ENCODE data around the gene NAPG. TPM values are rescaled to one million over a fixed set of nuclear protein-coding genes. Genes with fewer than 3 reads are reported as not detected.
"Not testable (repeated sequence)": the region's sequence is repeated elsewhere in the genome, so short reads cannot be mapped to it uniquely, and the experiment has no call there.

The NAPG gene
- total and polyA plus RNA-seq, 4 donors, result 12.7 to 37.4 (median 26.2) TPM

GRCh38 chr18:10536280-10536679, 10.5 kb downstream of the NAPG start:
- DNase-seq, result no peak
- 95% methylated on average over 2 of the region's 2 CpGs for WGBS, 2 donors

GRCh38 chr18:10537765-10538164, 11.9 kb downstream of the NAPG start:
- H3K36me3 ChIP-seq (ENCODE audit: control insufficient read depth in 4 of 4, insufficient read depth in 4 of 4, low read length in 4 of 4), result peaks cover 10 to 22% (median 16%) of the 10 kb centered on the region in 4 donors
- ATAC-seq (ENCODE audit: insufficient read depth, low FRiP score) (no peak), DNase-seq (no peak)
- no peaks in the 10 kb centered on the region for H3K27me3 ChIP-seq (ENCODE audit: control insufficient read depth in 3 of 3, insufficient read depth in 3 of 3, low read length in 2 of 3)
- peaks cover 0 to 1% (median 0%) of the 10 kb centered on the region in 5 donors for H3K4me1 ChIP-seq (ENCODE audit: control insufficient read depth in 5 of 5, insufficient read depth in 5 of 5, low read length in 5 of 5)
- H3K4me3 ChIP-seq, result no peak overlapping the region
- 69 to 85% methylated on average over 2 of the region's 2 CpGs for WGBS, 2 donors
- H3K9ac ChIP-seq (ENCODE audit: insufficient read depth in 1 of 2, low read length in 2 of 2), result no peak overlapping the region
- no peaks in the 10 kb centered on the region for H3K9me3 ChIP-seq (ENCODE audit: control insufficient read depth in 4 of 4, insufficient read depth in 3 of 4, low read length in 3 of 4)
- no peak overlapping the region for H3K27ac ChIP-seq (ENCODE audit: low read depth in 1 of 2, low read length in 1 of 2)
- TF ChIP-seq, protein P1, sequence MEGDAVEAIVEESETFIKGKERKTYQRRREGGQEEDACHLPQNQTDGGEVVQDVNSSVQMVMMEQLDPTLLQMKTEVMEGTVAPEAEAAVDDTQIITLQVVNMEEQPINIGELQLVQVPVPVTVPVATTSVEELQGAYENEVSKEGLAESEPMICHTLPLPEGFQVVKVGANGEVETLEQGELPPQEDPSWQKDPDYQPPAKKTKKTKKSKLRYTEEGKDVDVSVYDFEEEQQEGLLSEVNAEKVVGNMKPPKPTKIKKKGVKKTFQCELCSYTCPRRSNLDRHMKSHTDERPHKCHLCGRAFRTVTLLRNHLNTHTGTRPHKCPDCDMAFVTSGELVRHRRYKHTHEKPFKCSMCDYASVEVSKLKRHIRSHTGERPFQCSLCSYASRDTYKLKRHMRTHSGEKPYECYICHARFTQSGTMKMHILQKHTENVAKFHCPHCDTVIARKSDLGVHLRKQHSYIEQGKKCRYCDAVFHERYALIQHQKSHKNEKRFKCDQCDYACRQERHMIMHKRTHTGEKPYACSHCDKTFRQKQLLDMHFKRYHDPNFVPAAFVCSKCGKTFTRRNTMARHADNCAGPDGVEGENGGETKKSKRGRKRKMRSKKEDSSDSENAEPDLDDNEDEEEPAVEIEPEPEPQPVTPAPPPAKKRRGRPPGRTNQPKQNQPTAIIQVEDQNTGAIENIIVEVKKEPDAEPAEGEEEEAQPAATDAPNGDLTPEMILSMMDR (IDR thresholded peaks at IDR 0.05; ENCODE audit: control extremely low read depth, extremely low read depth), result no peak

More at GRCh38 chr18:10536280-10536679, 10.5 kb downstream of the NAPG start:
- no peaks in the 10 kb centered on the region for H3K9me3 ChIP-seq (ENCODE audit: control insufficient read depth in 4 of 4, insufficient read depth in 3 of 4, low read length in 3 of 4)
- no peak overlapping the region for H3K27ac ChIP-seq (ENCODE audit: low read depth in 1 of 2, low read length in 1 of 2)
- no peak overlapping the region for H3K4me3 ChIP-seq
- H3K27me3 ChIP-seq (ENCODE audit: control insufficient read depth in 3 of 3, insufficient read depth in 3 of 3, low read length in 2 of 3), result no peaks in the 10 kb centered on the region
- TF ChIP-seq, protein P1 (IDR thresholded peaks at IDR 0.05; ENCODE audit: control extremely low read depth, extremely low read depth), result no peak
- no peaks in the 10 kb centered on the region for H3K4me1 ChIP-seq (ENCODE audit: control insufficient read depth in 5 of 5, insufficient read depth in 5 of 5, low read length in 5 of 5)
- no peak overlapping the region for H3K9ac ChIP-seq (ENCODE audit: insufficient read depth in 1 of 2, low read length in 2 of 2)
- peaks cover 3 to 18% (median 9%) of the 10 kb centered on the region in 4 donors for H3K36me3 ChIP-seq (ENCODE audit: control insufficient read depth in 4 of 4, insufficient read depth in 4 of 4, low read length in 4 of 4)
- no peak for ATAC-seq (ENCODE audit: insufficient read depth, low FRiP score)

DNA sequence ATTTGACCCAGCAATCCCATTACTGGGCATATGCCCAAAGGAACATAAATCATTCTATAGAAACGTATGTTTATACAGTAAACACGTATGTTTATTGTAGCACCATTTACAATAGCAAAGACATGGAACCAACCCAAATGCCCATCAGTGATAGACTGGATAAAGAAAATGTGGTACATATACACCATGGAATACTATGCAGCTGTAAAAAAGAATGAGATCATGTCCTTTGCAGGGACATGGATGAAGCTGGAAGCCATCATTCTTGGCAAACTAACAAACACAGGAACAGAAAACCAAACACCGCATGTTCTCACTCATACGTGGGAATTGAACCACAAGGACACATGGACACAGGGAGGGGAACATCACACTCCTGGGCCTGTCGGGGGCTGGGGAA, 13.3 kb downstream of the NAPG start:
- not testable (repeated sequence) for H3K9me3 ChIP-seq (ENCODE audit: control insufficient read depth in 4 of 4, insufficient read depth in 3 of 4, low read length in 3 of 4); H3K27ac ChIP-seq (ENCODE audit: low read depth in 1 of 2, low read length in 1 of 2); H3K4me1 ChIP-seq (ENCODE audit: control insufficient read depth in 5 of 5, insufficient read depth in 5 of 5, low read length in 5 of 5); H3K9ac ChIP-seq (ENCODE audit: insufficient read depth in 1 of 2, low read length in 2 of 2); DNase-seq; H3K27me3 ChIP-seq (ENCODE audit: control insufficient read depth in 3 of 3, insufficient read depth in 3 of 3, low read length in 2 of 3); H3K4me3 ChIP-seq; ATAC-seq (ENCODE audit: insufficient read depth, low FRiP score)
- H3K36me3 ChIP-seq (ENCODE audit: control insufficient read depth in 4 of 4, insufficient read depth in 4 of 4, low read length in 4 of 4), result peaks cover 8 to 22% (median 19%) of the 10 kb centered on the region in 4 donors
- 93 to 95% methylated on average over 5 of the region's 5 CpGs for WGBS, 2 donors

GRCh38 chr18:10543277-10543676, 17.4 kb downstream of the NAPG start:
- no peak for DNase-seq
- Histone ChIP-seq H3K9me3 (ENCODE audit: control insufficient read depth in 4 of 4, insufficient read depth in 3 of 4, low read length in 3 of 4) (no peaks in the 10 kb centered on the region), H3K27ac (ENCODE audit: low read depth in 1 of 2, low read length in 1 of 2) (peak overlapping the region in 1 of 2 donors; percentile 78), H3K27me3 (ENCODE audit: control insufficient read depth in 3 of 3, insufficient read depth in 3 of 3, low read length in 2 of 3) (no peaks in the 10 kb centered on the region), H3K9ac (ENCODE audit: insufficient read depth in 1 of 2, low read length in 2 of 2) (no peak overlapping the region), H3K4me1 (ENCODE audit: control insufficient read depth in 5 of 5, insufficient read depth in 5 of 5, low read length in 5 of 5) (peaks cover 0 to 9% (median 4%) of the 10 kb centered on the region in 5 donors), H3K36me3 (ENCODE audit: control insufficient read depth in 4 of 4, insufficient read depth in 4 of 4, low read length in 4 of 4) (peaks cover 21 to 39% (median 30%) of the 10 kb centered on the region in 4 donors), H3K4me3 (no peak overlapping the region)
- ATAC-seq (ENCODE audit: insufficient read depth, low FRiP score), result no peak
- TF ChIP-seq, protein P1 (IDR thresholded peaks at IDR 0.05; ENCODE audit: control extremely low read depth, extremely low read depth), result no peak
